Osteoblast (primary cell): ENCODE data around the gene UBE2E2. TPM values are rescaled to one million over a fixed set of nuclear protein-coding genes. Genes with fewer than 3 reads are reported as not detected.

Source experiments
- DNase-seq: peaks from one replicate; pipeline ENCODE4 v3.0.0; 2011; ENCODE audit warnings: low spot score, mixed read lengths; ENCODE audit not compliant: insufficient read length; ENCODE audit errors: missing footprints
- H2AFZ ChIP-seq: 2 replicates; pipeline ENCODE4 v1.6.0; 2011; ENCODE audit warnings: mild to moderate bottlenecking, low read length
- H3K27ac ChIP-seq: 2 replicates; pipeline ENCODE4 v1.5.1; 2011; ENCODE audit warnings: mild to moderate bottlenecking, low read depth, low read length, moderate library complexity
- H3K27me3 ChIP-seq: 2 replicates; pipeline ENCODE4 v1.6.0; 2012; ENCODE audit warnings: mild to moderate bottlenecking, control low read depth, inconsistent platforms, low read length, moderate library complexity; ENCODE audit not compliant: insufficient read depth
- H3K36me3 ChIP-seq: 2 replicates; pipeline ENCODE4 v1.5.1; 2011; ENCODE audit warnings: mild to moderate bottlenecking, low read length, control low read depth, moderate library complexity; ENCODE audit not compliant: insufficient read depth
- H3K4me1 ChIP-seq: 2 replicates; pipeline ENCODE4 v1.5.1; 2011; ENCODE audit warnings: mild to moderate bottlenecking, low read length, control low read depth, moderate library complexity; ENCODE audit not compliant: insufficient read depth
- H3K4me2 ChIP-seq: 2 replicates; pipeline ENCODE4 v1.6.0; 2011; ENCODE audit warnings: mild to moderate bottlenecking, low read length; ENCODE audit not compliant: insufficient read depth
- H3K4me3 ChIP-seq: fragments of 200-600 bp; sonication (generic); 3 replicates; pipeline ENCODE4 v1.5.1; 2012; ENCODE audit warnings: mild to moderate bottlenecking, low read length, inconsistent platforms; ENCODE audit not compliant: insufficient read depth
- H3K79me2 ChIP-seq: 2 replicates; pipeline ENCODE4 v1.6.0; 2012; ENCODE audit warnings: mild to moderate bottlenecking, low read length, control low read depth, inconsistent platforms; ENCODE audit not compliant: insufficient read depth
- H3K9me3 ChIP-seq: 2 replicates; pipeline ENCODE4 v1.5.1; 2011; ENCODE audit warnings: low read depth, low read length, control low read depth
- H4K20me1 ChIP-seq: 2 replicates; pipeline ENCODE4 v1.6.0; 2012; ENCODE audit warnings: mild to moderate bottlenecking, low read length, control low read depth; ENCODE audit not compliant: insufficient read depth
- total RNA-seq: library from RNA; depleted of rRNA; stranded (reverse); fragments of >200 nt; gene quantifications from 2 replicates; pipeline ENCODE4 v1.2.3, GENCODE V29; 2012
- TF ChIP-seq, protein P1 (sequence below): IDR thresholded peaks from 2 replicates; pipeline ENCODE4 v1.5.1; 2011; ENCODE audit warnings: mild to moderate bottlenecking, low read depth, low read length, moderate library complexity; ENCODE audit errors: extremely low read depth

UBE2E2 gene
- total RNA-seq, 1 donor: 49.6 TPM

GRCh38 chr3:23489300-23490158, 286.4 kb downstream of the UBE2E2 start:
- TF ChIP-seq, protein P1, sequence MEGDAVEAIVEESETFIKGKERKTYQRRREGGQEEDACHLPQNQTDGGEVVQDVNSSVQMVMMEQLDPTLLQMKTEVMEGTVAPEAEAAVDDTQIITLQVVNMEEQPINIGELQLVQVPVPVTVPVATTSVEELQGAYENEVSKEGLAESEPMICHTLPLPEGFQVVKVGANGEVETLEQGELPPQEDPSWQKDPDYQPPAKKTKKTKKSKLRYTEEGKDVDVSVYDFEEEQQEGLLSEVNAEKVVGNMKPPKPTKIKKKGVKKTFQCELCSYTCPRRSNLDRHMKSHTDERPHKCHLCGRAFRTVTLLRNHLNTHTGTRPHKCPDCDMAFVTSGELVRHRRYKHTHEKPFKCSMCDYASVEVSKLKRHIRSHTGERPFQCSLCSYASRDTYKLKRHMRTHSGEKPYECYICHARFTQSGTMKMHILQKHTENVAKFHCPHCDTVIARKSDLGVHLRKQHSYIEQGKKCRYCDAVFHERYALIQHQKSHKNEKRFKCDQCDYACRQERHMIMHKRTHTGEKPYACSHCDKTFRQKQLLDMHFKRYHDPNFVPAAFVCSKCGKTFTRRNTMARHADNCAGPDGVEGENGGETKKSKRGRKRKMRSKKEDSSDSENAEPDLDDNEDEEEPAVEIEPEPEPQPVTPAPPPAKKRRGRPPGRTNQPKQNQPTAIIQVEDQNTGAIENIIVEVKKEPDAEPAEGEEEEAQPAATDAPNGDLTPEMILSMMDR: no peak
- Histone ChIP-seq H3K4me2 (no peak overlapping the region), H3K27me3 (no peaks in the 10 kb centered on the region), H3K4me3 (no peak overlapping the region), H3K27ac (no peak overlapping the region), H3K4me1 (peaks cover 3% of the 10 kb centered on the region), H3K9me3 (peaks cover 2% of the 10 kb centered on the region), H3K79me2 (peaks cover 5% of the 10 kb centered on the region), H2AFZ (no peak overlapping the region), H3K36me3 (no peaks in the 10 kb centered on the region), H4K20me1 (no peaks in the 10 kb centered on the region)
- peak; percentile 38 for DNase-seq

DNA sequence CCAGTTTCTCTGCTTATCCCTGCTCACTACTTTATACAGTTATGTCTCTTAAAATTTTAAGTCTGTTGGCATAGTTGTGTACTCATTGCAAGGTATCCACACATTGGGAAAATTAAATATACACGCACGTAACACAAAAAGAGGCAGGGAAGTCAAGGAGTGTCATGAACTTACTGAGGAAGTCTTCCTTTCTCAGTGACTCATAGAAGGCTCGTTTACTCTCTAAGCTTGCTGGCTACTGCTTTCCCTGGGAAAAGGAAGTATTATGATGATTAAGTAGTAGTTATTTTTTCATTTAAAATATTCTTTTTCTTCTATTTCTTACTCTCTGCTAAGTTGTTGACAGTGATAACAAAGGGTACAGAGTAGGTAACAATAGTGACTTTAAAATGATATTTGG, 287.3 kb downstream of the UBE2E2 start:
- H3K79me2 ChIP-seq: peaks cover 5% of the 10 kb centered on the region
- H3K27me3 ChIP-seq: no peaks in the 10 kb centered on the region
- peak; percentile 82 for DNase-seq
- no peaks in the 10 kb centered on the region for H3K36me3 ChIP-seq
- H3K4me3 ChIP-seq: no peak overlapping the region
- H3K27ac ChIP-seq: peak overlapping the region; percentile 4
- peaks cover 2% of the 10 kb centered on the region for H3K9me3 ChIP-seq
- no peak overlapping the region for H2AFZ ChIP-seq
- peak overlapping the region; percentile 6 for H3K4me2 ChIP-seq
- peaks cover 10% of the 10 kb centered on the region for H3K4me1 ChIP-seq
- H4K20me1 ChIP-seq: no peaks in the 10 kb centered on the region
- TF ChIP-seq, protein P1: no peak

- TF ChIP-seq, protein P1: no peak
- H3K4me2 ChIP-seq: no peak overlapping the region
- no peak overlapping the region for H3K27ac ChIP-seq
- DNase-seq: no peak
- H3K4me1 ChIP-seq: peaks cover 14% of the 10 kb centered on the region
- no peaks in the 10 kb centered on the region for H3K36me3 ChIP-seq
- H3K4me3 ChIP-seq: no peak overlapping the region
- H3K9me3 ChIP-seq: no peaks in the 10 kb centered on the region
- H4K20me1 ChIP-seq: peaks cover 3% of the 10 kb centered on the region
- peaks cover 3% of the 10 kb centered on the region for H3K79me2 ChIP-seq
- no peak overlapping the region for H2AFZ ChIP-seq
- no peaks in the 10 kb centered on the region for H3K27me3 ChIP-seq
These were observed 288.9 kb downstream of the UBE2E2 start for GRCh38 chr3:23492057-23492456.

GRCh38 chr3:23493889-23494288, 290.8 kb downstream of the UBE2E2 start:
- Histone ChIP-seq H3K27ac (no peak overlapping the region), H3K4me2 (no peak overlapping the region), H3K79me2 (peaks cover 3% of the 10 kb centered on the region), H3K4me1 (peaks cover 14% of the 10 kb centered on the region), H3K27me3 (no peaks in the 10 kb centered on the region), H3K4me3 (no peak overlapping the region), H4K20me1 (peaks cover 3% of the 10 kb centered on the region), H3K9me3 (no peaks in the 10 kb centered on the region), H3K36me3 (no peaks in the 10 kb centered on the region), H2AFZ (no peak overlapping the region)
- no peak for DNase-seq
- TF ChIP-seq, protein P1: no peak
